ENCODE results near the gene SLC23A3.

SLC23A3 gene

DNA sequence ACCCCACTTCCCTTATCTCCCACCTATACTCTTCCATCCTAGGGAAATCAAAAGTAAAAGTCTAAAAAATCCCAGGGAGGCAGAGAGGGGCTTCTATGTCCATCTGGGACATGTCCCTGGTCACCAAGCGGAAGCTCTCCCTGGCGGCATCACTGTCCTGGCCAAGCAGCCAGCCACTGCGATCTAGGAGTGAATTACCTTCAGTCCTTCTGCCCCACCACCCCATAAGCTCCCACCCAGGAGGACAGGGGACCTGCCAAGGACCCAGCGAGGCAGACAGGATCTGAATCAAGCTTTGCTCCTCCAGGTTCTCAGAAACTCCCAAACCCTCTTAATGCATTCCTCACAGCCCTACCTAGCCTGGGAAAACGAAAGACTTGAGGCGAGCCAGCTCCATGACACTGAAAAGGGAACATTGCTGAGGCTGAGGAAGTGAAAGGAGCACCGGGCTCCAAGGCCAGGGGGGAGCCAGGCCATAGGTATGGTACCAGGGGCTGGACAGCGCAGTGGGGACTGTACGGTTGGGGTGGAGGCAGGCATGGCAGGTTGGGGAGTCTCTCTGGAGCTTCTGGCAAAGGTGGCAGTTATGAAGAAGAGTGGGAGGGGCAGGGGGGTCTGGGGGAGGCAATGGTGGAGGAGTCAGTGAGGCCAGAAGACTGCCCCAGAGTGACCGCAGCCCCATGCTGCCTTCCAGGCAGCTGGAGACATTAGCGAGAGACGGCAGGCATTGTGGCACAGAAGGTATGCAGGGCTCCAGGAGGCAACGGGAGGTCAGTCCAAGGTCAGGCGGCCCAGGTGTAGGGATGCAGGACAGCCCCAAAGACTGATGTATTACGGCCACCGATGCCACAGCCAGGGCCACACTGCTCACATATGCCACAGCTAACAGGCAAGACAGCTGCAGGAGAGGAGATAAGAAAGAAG, 2.7 kb upstream of the SLC23A3 start:
- Histone ChIP-seq H3K4me3 (ENCODE audit: low read length) (no peak overlapping the region), H3K9me3 (ENCODE audit: control insufficient read depth, low read length) (no peaks in the 10 kb centered on the region), H3K36me3 (ENCODE audit: control insufficient read depth, insufficient read depth, low read length, severe bottlenecking) (peaks cover 28% of the 10 kb centered on the region), H3K9ac (ENCODE audit: low read length) (peak overlapping the region; percentile 50), H3K27me3 (replicated peaks; ENCODE audit: control insufficient read depth, insufficient read depth, low read length) (no peaks in the 10 kb centered on the region), H3K4me1 (ENCODE audit: control insufficient read depth, insufficient read depth, low read length) (peaks cover 36% of the 10 kb centered on the region)
- no peak for DNase-seq (ENCODE audit: low read depth)

DNA sequence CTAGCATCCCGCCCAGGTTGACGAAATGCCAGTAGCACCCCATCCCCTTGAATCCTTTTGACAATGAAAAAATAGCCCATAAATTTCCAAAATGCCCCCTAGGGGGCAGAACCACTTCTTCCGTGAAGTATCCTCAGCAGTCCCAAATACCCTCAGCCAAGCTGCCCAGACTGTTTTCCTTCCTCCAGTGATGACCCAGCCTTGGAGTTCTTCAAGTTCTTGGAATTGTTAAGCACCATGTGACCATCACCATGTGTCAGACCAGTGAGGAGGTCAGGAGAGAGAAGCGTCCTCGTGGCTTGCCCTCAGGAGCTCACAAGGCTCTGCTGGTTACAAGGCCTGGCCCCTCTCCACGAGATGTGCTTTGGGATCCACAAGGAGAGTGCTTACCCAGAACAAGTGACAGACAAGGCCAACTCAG, 1.4 kb upstream of the SLC23A3 start:
- no peaks in the 10 kb centered on the region for H3K27me3 ChIP-seq (replicated peaks; ENCODE audit: control insufficient read depth, insufficient read depth, low read length)
- no peak overlapping the region for H3K4me3 ChIP-seq (ENCODE audit: low read length)
- no peaks in the 10 kb centered on the region for H3K9me3 ChIP-seq (ENCODE audit: control insufficient read depth, low read length)
- peak overlapping the region; percentile 50 for H3K9ac ChIP-seq (ENCODE audit: low read length)
- peaks cover 31% of the 10 kb centered on the region for H3K4me1 ChIP-seq (ENCODE audit: control insufficient read depth, insufficient read depth, low read length)
- peak; percentile 87 for DNase-seq (ENCODE audit: low read depth)
- H3K36me3 ChIP-seq (ENCODE audit: control insufficient read depth, insufficient read depth, low read length, severe bottlenecking) = peaks cover 28% of the 10 kb centered on the region

DNA sequence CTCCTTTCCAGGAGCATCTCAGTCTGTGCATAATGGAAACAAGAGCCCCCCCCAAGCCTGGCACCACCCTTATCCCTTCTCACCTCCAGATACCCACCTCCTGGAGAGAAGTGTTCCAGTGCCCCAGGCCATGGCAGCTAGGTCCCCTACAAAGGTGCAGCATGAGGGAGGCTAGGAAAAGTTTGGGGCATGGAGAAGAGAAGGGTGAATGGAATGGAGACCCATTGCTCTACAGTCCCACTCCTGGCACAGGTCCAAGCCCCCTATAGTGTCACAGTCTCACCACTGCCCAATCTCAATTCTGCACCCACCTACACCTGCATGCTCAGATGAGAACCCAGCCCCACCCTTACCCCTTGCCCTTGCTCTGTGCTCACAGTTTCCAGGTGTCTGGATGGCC, 897 bp downstream of the SLC23A3 start:
- Histone ChIP-seq H3K9me3 (ENCODE audit: control insufficient read depth, low read length) (no peaks in the 10 kb centered on the region), H3K4me1 (ENCODE audit: control insufficient read depth, insufficient read depth, low read length) (peaks cover 12% of the 10 kb centered on the region), H3K4me3 (ENCODE audit: low read length) (no peak overlapping the region), H3K9ac (ENCODE audit: low read length) (no peak overlapping the region), H3K36me3 (ENCODE audit: control insufficient read depth, insufficient read depth, low read length, severe bottlenecking) (peaks cover 17% of the 10 kb centered on the region), H3K27me3 (replicated peaks; ENCODE audit: control insufficient read depth, insufficient read depth, low read length) (no peaks in the 10 kb centered on the region)
- DNase-seq (ENCODE audit: low read depth) = no peak

DNA sequence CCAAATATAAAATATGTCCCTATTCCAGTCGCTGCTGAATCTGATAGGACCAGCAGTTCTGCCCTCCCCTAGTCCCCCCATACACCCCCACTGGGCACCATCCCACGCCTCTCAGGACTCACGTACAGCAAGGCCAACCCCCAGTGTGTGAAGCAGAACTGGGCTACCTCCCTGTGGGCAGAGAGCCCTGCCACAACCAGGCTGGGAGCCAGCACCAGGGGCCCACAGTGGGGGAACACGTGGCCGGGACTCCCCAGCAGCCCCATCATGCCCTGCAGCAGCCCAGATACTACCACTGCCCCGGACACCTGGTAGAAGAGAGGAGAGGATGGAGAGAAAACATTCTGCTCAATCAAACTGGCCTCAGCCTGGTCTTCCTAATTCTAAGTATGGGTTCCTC, 1.3 kb downstream of the SLC23A3 start:
- H3K4me3 ChIP-seq (ENCODE audit: low read length) = no peak overlapping the region
- no peaks in the 10 kb centered on the region for H3K9me3 ChIP-seq (ENCODE audit: control insufficient read depth, low read length)
- DNase-seq (ENCODE audit: low read depth) = no peak
- H3K4me1 ChIP-seq (ENCODE audit: control insufficient read depth, insufficient read depth, low read length) = peaks cover 12% of the 10 kb centered on the region
- no peak overlapping the region for H3K9ac ChIP-seq (ENCODE audit: low read length)
- H3K36me3 ChIP-seq (ENCODE audit: control insufficient read depth, insufficient read depth, low read length, severe bottlenecking) = peaks cover 13% of the 10 kb centered on the region
- no peaks in the 10 kb centered on the region for H3K27me3 ChIP-seq (replicated peaks; ENCODE audit: control insufficient read depth, insufficient read depth, low read length)

GRCh38 chr2:219167997-219168396, 1.8 kb downstream of the SLC23A3 start:
- H3K4me1 ChIP-seq (ENCODE audit: control insufficient read depth, insufficient read depth, low read length) = peaks cover 12% of the 10 kb centered on the region

DNA sequence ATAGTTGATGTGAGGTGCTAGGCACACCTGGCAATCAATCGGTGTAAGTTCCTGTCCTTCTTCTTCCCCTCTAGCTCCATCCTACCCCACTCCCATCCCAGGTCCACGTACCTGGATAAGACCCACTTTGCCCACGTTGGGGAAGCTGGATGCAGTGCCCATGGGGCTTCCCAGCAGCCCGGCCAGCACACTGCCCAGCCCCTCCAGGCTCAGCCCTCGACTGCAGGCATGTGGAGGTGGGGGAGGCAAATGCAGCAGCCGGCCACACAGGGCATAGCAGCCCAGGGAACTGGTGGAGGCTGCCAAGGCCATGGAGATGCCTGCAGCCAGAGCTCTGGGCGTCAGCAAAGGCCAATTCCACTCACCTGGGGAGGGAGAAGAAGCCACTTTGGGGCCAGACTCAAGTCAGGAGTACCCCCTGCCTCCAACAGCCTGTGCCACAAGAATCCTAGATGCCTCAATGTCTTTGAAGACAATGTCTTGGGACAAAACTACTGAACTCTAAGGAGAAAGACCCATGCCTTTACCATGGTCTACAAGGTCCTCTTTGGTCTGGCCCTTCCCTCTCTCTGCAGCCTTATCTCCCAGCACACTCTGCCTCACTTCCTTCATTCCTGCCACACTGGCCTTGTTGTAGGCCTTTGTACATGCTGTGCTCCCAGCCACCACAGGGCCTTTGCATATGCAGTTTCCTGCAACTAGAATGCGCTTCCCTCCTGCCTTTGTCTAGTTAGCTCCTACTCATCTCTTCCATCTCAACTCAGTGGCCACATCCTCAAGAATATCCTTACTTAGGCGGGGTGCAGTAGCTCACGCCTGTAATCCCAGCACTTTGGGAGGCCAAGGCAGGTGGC, 4.5 kb downstream of the SLC23A3 start:
- Histone ChIP-seq H3K4me1 (ENCODE audit: control insufficient read depth, insufficient read depth, low read length) (peaks cover 5% of the 10 kb centered on the region), H3K9me3 (ENCODE audit: control insufficient read depth, low read length) (no peaks in the 10 kb centered on the region), H3K9ac (ENCODE audit: low read length) (no peak overlapping the region), H3K36me3 (ENCODE audit: control insufficient read depth, insufficient read depth, low read length, severe bottlenecking) (no peaks in the 10 kb centered on the region), H3K4me3 (ENCODE audit: low read length) (no peak overlapping the region), H3K27me3 (replicated peaks; ENCODE audit: control insufficient read depth, insufficient read depth, low read length) (no peaks in the 10 kb centered on the region)
- DNase-seq (ENCODE audit: low read depth) = no peak

More at GRCh38 chr2:219167997-219168396, 1.8 kb downstream of the SLC23A3 start:
- Histone ChIP-seq H3K9ac (ENCODE audit: low read length) (no peak overlapping the region), H3K4me3 (ENCODE audit: low read length) (no peak overlapping the region), H3K27me3 (replicated peaks; ENCODE audit: control insufficient read depth, insufficient read depth, low read length) (no peaks in the 10 kb centered on the region), H3K36me3 (ENCODE audit: control insufficient read depth, insufficient read depth, low read length, severe bottlenecking) (peaks cover 8% of the 10 kb centered on the region), H3K9me3 (ENCODE audit: control insufficient read depth, low read length) (no peaks in the 10 kb centered on the region)
- no peak for DNase-seq (ENCODE audit: low read depth)

DNA sequence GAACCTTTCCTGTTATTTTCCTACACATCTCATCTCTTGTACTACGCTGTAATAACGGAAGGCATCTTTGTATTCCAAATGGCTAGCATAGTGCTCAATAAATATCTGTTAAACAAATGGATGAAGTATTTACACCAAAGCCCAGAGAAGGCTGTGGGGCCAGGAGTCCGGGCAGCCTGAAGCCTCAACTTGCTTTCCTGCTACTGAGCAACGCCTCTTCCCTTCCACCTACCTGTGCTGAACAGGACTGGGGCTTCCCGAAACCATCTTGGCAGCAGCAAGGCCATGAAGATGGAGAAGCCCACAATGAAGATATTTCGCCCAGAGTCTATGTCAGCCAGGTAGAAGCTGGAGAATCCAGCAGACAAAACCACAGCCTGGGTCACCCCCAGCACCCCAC, 6.7 kb downstream of the SLC23A3 start:
- H3K9me3 ChIP-seq (ENCODE audit: control insufficient read depth, low read length) = no peaks in the 10 kb centered on the region
- peaks cover 11% of the 10 kb centered on the region for H3K4me1 ChIP-seq (ENCODE audit: control insufficient read depth, insufficient read depth, low read length)
- no peak for DNase-seq (ENCODE audit: low read depth)
- H3K36me3 ChIP-seq (ENCODE audit: control insufficient read depth, insufficient read depth, low read length, severe bottlenecking) = no peaks in the 10 kb centered on the region
- no peaks in the 10 kb centered on the region for H3K27me3 ChIP-seq (replicated peaks; ENCODE audit: control insufficient read depth, insufficient read depth, low read length)
- no peak overlapping the region for H3K4me3 ChIP-seq (ENCODE audit: low read length)
- H3K9ac ChIP-seq (ENCODE audit: low read length) = no peak overlapping the region

DNA sequence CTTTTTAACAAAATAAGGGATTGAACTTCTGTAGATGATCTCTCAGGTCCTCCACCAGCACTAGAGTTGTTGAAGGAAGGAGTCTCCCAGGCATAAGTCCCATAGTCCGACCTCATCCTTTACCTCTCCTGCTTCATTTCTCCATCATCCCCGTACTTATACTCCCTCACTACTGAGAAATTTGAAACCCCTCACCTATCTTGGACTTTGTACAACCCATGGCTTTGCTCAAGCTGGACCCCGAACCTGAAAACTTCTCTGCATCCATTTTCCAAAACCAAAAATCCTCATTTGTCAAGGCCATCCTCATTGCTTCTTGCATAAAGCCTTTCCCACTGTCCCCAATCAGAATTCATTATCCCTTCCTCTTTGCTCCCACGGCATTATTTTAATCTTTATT, 8.7 kb downstream of the SLC23A3 start:
- H3K4me3 ChIP-seq (ENCODE audit: low read length) = peak overlapping the region; percentile 82
- H3K9me3 ChIP-seq (ENCODE audit: control insufficient read depth, low read length) = no peaks in the 10 kb centered on the region
- peak overlapping the region; percentile 93 for H3K9ac ChIP-seq (ENCODE audit: low read length)
- H3K27me3 ChIP-seq (replicated peaks; ENCODE audit: control insufficient read depth, insufficient read depth, low read length) = no peaks in the 10 kb centered on the region
- peaks cover 11% of the 10 kb centered on the region for H3K4me1 ChIP-seq (ENCODE audit: control insufficient read depth, insufficient read depth, low read length)
- H3K36me3 ChIP-seq (ENCODE audit: control insufficient read depth, insufficient read depth, low read length, severe bottlenecking) = peaks cover 6% of the 10 kb centered on the region
- DNase-seq (ENCODE audit: low read depth) = no peak

DNA sequence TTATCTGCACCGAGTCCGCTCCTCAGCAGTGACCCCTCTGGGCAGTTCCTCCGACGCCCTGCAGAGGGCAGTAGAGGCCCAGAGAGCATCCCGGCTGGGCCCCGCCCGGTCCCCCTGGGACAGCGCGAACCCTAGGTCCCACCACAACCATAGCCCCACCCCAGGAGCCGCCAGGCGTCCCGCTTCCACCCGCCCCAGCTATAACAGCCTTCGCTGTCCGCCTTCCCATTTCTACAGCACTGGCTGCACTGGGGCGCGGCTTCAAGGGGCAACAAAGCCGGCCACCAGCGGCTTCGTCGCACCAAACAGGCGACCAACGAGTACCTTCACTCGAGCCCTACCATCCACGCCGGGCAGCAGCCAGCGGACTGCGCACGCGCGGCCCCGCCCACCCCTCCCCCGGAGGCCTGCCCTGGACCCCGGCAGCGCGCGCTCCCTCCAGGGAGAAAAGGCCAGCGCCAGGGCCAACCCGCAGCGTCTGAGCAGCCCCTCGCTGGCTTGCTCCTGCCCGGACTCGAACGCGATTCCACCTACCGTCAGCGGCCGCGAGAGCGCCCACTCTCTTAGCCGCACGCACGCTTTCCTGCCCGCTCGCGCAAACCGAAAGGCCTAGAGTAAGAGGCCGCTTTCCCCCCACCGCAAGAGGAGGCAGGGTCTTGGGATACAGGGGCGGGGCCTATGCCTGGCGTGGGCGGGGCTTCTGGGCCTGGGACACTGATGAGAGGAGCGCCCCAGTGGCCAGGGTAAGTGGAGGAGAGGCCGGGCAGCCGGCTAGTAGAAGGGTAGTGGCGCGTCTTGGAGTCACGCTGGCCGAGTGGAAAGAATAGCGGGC, 9.4 kb downstream of the SLC23A3 start, which contains the start of gene NHEJ1:
TSS of gene NHEJ1 (minus strand) at position 630 of the 832 bp plus-strand sequence. CDS start 2,453 bp downstream, outside the sequence.
- H3K4me3 ChIP-seq (ENCODE audit: low read length) = peak within 1 kb of the TSS; percentile 82
- H3K27me3 ChIP-seq (replicated peaks; ENCODE audit: control insufficient read depth, insufficient read depth, low read length) = no peaks in the 10 kb centered on the region

GRCh38 chr2:219159771-219160185, 10.1 kb downstream of the SLC23A3 start:
- Histone ChIP-seq H3K9ac (ENCODE audit: low read length) (peak overlapping the region; percentile 93), H3K4me1 (ENCODE audit: control insufficient read depth, insufficient read depth, low read length) (peaks cover 11% of the 10 kb centered on the region), H3K9me3 (ENCODE audit: control insufficient read depth, low read length) (no peaks in the 10 kb centered on the region), H3K4me3 (ENCODE audit: low read length) (peak overlapping the region; percentile 82), H3K27me3 (replicated peaks; ENCODE audit: control insufficient read depth, insufficient read depth, low read length) (no peaks in the 10 kb centered on the region), H3K36me3 (ENCODE audit: control insufficient read depth, insufficient read depth, low read length, severe bottlenecking) (peaks cover 6% of the 10 kb centered on the region)
- DNase-seq (ENCODE audit: low read depth) = no peak

More for the DNA sequence above, 9.4 kb downstream of the SLC23A3 start, which contains the start of gene NHEJ1:
- peak within 1 kb of the TSS; percentile 93 for H3K9ac ChIP-seq (ENCODE audit: low read length)
- peak; percentile 98 for DNase-seq (ENCODE audit: low read depth)
- peaks cover 6% of the 10 kb centered on the region for H3K36me3 ChIP-seq (ENCODE audit: control insufficient read depth, insufficient read depth, low read length, severe bottlenecking)
- H3K4me1 ChIP-seq (ENCODE audit: control insufficient read depth, insufficient read depth, low read length) = peaks cover 11% of the 10 kb centered on the region
- no peaks in the 10 kb centered on the region for H3K9me3 ChIP-seq (ENCODE audit: control insufficient read depth, low read length)
